ENCODE measurements around the gene KLF6.

KLF6 gene

GRCh38 chr10:3741688-3742461 lies 43.1 kb downstream of the KLF6 start:
- Histone ChIP-seq H3K36me3 (ENCODE audit: control insufficient read depth, insufficient read depth, low read length) (no peaks in the 10 kb centered on the region), H3K27me3 (replicated peaks; ENCODE audit: control insufficient read depth, insufficient read depth, low read length) (no peaks in the 10 kb centered on the region), H3K4me3 (replicated peaks; ENCODE audit: low read depth, low read length) (no peak overlapping the region)
- TF ChIP-seq CTCF (IDR thresholded peaks at IDR 0.05; ENCODE audit: insufficient read depth, low read length, poor library complexity, severe bottlenecking), result no peak
- DNase-seq (ENCODE audit: extremely low read depth, insufficient read length), result no peak

- H3K4me3 ChIP-seq (replicated peaks; ENCODE audit: low read depth, low read length), result no peak overlapping the region
- DNase-seq (ENCODE audit: extremely low read depth, insufficient read length), result no peak
- H3K36me3 ChIP-seq (ENCODE audit: control insufficient read depth, insufficient read depth, low read length), result no peaks in the 10 kb centered on the region
- TF ChIP-seq CTCF (IDR thresholded peaks at IDR 0.05; ENCODE audit: insufficient read depth, low read length, poor library complexity, severe bottlenecking), result no peak
- H3K27me3 ChIP-seq (replicated peaks; ENCODE audit: control insufficient read depth, insufficient read depth, low read length), result no peaks in the 10 kb centered on the region
Measured at GRCh38 chr10:3740157-3740871, 44.7 kb downstream of the KLF6 start.

- TF ChIP-seq CTCF (IDR thresholded peaks at IDR 0.05; ENCODE audit: insufficient read depth, low read length, poor library complexity, severe bottlenecking), result no peak
- Histone ChIP-seq H3K36me3 (ENCODE audit: control insufficient read depth, insufficient read depth, low read length) (no peaks in the 10 kb centered on the region), H3K4me3 (replicated peaks; ENCODE audit: low read depth, low read length) (no peak overlapping the region), H3K27me3 (replicated peaks; ENCODE audit: control insufficient read depth, insufficient read depth, low read length) (no peaks in the 10 kb centered on the region)
- no peak for DNase-seq (ENCODE audit: extremely low read depth, insufficient read length)
Measured at GRCh38 chr10:3738855-3739350, 46.1 kb downstream of the KLF6 start.

GRCh38 chr10:3737864-3738263 lies 47.1 kb downstream of the KLF6 start:
- no peak overlapping the region for H3K4me3 ChIP-seq (replicated peaks; ENCODE audit: low read depth, low read length)
- H3K36me3 ChIP-seq (ENCODE audit: control insufficient read depth, insufficient read depth, low read length), result no peaks in the 10 kb centered on the region
- H3K27me3 ChIP-seq (replicated peaks; ENCODE audit: control insufficient read depth, insufficient read depth, low read length), result no peaks in the 10 kb centered on the region
- no peak for TF ChIP-seq CTCF (IDR thresholded peaks at IDR 0.05; ENCODE audit: insufficient read depth, low read length, poor library complexity, severe bottlenecking)
- no peak for DNase-seq (ENCODE audit: extremely low read depth, insufficient read length)

GRCh38 chr10:3735175-3735574 lies 49.8 kb downstream of the KLF6 start:
- H3K36me3 ChIP-seq (ENCODE audit: control insufficient read depth, insufficient read depth, low read length), result no peaks in the 10 kb centered on the region
- TF ChIP-seq CTCF (IDR thresholded peaks at IDR 0.05; ENCODE audit: insufficient read depth, low read length, poor library complexity, severe bottlenecking), result peak; percentile 36
- H3K4me3 ChIP-seq (replicated peaks; ENCODE audit: low read depth, low read length), result no peak overlapping the region
- DNase-seq (ENCODE audit: extremely low read depth, insufficient read length), result no peak
- H3K27me3 ChIP-seq (replicated peaks; ENCODE audit: control insufficient read depth, insufficient read depth, low read length), result no peaks in the 10 kb centered on the region
